Muscle of back (tissue), 11 donors: ENCODE data around the gene RIC1. TPM values are rescaled to one million over a fixed set of nuclear protein-coding genes. Genes with fewer than 3 reads are reported as not detected.
"Not testable (repeated sequence)": the region's sequence is repeated elsewhere in the genome, so short reads cannot be mapped to it uniquely, and the experiment has no call there.

Source experiments
- DNase-seq, 3 donors: peaks; one replicate each; pipeline versions ENCODE4 v3.0.0 to v3.0.0-alpha.2; 2013
- polyA plus RNA-seq, 10 donors: library from polyadenylated mRNA; unstranded; fragments of 120-200 nt; gene quantifications; one replicate each; pipeline ENCODE4 v1.2.1, GENCODE V29; 2013; ENCODE audit not compliant: insufficient read length in 10 of 10

The RIC1 gene
- polyA plus RNA-seq, 10 donors, result 14.5 to 21.8 (median 19.7) TPM

DNA sequence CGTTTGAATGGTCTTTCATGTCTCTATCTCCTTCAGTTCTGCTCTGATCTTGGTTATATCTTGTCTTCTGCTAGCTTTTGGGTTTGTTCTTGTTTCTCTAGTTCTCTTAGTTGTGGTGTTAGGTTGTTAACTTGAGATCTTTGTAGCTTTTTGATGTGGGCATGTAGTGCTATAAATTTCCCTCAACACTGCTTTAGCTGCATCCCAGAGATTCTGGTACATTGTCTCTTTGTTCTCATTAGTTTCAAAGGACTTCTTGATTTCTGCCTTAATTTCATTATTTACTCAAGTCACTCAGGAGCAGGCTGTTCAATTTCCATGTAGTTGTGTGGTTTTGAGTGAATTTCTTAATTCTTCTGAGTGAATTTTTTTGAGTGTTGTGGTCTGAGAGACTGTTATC is 33.9 kb downstream of the RIC1 start:
- DNase-seq, result not testable (repeated sequence)

DNA sequence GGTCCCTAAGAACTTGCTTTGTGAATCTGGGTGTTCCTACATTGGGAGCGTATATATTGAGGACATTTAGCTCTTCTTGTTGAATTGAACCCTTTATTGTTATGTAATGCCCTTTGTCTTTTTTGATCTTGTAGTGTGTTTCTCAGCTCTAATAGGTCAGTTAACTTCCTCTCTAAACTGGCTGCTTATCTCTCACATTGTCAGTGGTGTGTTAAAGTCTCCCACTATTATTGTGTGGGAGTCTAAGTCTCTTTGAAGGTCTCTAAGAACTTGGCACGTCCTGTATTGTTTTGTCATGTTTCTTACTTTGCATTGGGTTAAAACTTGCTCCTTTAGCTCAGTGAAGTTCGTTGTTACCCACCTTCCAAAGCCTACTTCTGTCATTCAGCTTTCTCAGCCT is 36.2 kb downstream of the RIC1 start:
- no peak for DNase-seq

DNA sequence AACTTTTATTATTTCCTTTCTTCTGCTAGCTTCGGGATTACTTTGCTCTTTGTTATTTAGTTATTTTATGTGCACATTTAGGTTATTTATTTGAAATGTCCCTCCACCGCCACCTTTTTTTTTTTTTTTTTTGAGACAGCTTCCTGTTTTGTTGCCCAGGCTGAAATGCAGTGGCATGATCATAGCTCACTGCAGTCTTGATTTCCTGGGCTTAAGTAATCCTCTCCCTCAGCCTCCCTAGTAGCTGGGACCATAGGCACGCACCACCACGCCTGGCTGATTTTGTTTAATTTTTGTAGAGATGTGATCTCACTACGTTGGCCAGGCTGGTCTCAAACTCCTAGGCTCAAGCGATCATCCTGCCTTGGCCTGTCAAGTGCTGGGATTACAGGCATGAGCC is 38.5 kb downstream of the RIC1 start:
- no peak for DNase-seq

DNA sequence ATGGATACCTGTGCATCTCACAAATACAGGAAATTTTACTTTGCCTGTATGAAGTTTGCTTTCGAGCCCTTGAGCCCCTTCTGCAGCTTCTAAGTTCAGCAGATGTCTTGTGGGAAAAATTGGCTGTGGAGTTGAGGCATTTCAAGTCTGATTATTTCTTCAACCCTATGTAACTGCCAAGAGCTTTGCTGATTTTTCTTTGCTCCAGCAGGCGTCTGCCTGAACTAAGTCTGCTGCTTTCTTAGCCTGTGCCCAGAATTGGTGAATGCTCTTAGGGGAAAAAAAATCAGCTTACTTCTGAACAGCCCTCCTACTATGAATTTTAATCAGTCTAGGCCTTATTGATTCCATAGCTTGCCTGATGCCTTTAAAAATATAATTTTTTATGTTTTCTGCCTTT is 41.2 kb downstream of the RIC1 start:
- DNase-seq, result peak in 2 of 3 donors; percentile 17 to 38

DNA sequence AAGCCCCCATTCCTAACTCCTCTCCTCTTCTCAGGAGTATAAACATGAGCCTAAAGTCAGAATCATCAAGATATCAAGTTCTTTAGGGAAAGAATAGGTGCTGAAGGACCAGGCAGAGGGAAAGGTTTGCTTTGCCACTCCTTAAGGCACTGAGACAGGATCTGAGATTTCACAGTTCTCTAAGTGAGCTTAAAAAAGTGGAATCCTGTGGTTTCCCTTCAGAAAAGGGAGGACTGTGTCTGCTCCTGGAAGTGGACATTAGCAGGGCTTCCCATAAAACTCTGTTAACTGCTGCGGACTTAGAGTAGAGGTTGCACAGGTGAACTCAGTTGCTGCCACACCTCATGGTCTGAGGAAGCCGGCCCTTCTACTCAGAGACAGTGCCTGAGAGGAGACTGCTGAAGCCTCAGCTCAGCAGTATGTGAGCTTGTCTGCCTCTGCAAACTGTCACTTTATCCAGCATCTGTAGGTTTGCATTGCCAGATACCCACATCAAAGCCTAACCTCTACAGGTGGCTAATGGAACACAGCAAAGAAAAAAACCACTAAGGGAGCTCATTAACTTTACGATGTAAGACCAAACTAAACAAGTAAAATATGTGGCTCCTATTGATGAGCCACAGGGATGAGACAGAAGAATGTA is 42.9 kb downstream of the RIC1 start:
- DNase-seq, result no peak

DNA sequence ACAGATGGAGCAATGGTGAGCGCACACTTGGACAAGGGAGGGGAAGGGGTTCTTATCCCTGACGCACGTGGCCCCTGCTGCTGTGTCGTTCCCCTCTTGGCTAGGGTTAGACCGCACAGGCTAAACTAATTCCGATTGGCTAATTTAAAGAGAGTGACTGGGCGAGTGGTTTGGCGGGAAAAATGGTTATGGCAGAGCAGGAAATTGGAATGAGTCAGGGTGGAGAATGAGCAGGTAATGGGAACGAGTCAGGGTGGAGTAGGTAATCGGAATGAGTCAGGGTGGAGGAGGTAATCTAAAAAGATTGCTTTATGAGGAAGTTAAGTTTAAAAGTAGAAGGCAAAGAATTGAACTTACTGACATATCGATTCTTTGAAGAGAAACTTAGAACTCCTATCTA is 46.1 kb downstream of the RIC1 start:
- DNase-seq, result not testable (repeated sequence)

DNA sequence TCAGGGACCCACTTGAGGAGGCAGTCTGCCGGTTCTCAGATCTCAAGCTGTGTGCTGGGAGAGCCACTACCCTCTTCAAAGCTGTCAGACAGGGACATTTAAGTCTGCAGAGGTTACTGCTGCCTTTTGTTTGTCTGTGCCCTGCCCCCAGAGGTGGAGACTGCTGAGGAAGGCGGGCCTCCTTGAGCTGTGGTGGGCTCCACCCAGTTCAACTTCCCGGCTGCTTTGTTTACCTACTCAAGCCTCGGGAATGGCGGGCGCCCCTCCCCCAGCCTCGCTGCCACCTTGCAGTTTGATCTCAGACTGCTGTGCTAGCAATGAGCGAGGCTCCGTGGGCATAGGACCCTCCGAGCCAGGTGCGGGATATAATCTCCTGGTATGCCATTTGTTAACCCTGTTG is 54.7 kb downstream of the RIC1 start:
- DNase-seq, result not testable (repeated sequence)

DNA sequence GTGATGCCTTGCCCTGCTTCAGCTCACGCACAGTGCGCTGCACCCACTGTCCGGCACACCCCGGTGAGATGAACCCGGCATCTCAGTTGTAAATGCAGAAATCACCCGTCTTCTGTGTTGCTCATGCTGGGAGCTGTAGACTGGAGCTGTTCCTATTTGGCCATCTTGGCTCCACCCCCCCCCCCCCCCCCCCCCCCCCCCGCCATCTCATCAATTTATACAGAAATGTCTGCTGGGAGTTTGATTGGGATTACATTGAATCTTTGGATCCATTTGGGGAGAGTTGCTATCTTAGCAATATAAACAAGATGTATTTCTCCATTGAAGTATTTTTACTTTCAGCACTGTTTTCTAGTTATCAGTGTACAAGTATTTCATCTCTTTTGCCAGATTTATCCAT is 55.2 kb downstream of the RIC1 start:
- peak in 1 of 3 donors; percentile 55 for DNase-seq

DNA sequence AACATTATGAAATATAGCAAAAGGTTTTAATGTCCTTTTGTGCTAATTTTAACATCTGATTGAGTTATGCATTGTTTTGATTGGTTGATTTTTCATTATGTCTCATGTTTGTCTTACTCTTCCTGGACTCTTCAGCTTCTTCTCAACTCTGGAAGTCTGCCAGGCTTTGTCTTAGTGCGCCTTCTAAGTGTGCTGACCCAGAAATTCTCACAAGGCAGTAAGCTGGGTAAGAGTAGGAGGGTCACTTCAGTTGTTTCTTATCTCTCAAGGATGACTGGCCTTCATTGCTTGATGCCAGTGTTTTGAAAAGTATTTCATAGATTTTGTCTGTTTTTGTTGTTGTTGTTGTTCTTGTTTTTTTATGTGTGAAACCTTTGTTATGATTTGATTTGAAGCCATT is 59.2 kb downstream of the RIC1 start:
- DNase-seq, result no peak

DNA sequence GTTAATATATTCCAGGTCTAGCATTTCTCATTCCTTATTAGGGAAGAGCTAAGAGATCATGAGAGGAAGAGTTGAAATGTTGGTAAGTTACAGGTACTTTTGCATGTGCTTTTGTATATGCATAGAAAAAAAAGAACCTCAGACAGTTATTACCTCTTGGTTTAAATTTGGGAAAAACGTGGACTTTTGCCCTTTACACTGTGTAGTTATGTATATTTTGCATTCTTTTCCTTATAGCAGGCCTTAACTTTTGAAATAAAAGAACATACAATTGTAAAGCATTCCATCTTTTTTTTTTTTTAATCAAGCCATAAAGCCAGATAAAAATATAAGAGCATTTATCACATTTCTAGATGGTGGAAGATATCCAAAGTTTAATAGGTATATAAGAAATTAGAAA is 61.4 kb downstream of the RIC1 start:
- no peak for DNase-seq

DNA sequence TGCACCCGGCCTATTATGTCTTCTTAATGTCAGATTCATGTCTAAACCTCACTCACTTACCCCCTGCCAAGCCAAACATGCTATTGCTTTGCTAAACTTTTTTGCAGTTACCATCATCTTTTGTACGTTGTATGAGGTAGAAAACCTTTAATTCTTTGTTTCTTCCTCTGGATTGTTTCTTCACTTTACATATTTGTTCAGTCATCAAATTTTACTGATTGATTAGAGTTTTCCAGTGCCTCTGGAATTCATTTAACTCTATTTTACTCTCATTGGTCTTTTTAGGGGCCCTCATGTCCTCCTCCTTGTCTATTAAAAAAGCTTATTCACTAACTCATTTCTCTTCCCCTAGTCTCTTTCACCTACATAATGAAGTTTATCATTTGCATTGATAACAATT is 67.0 kb downstream of the RIC1 start:
- no peak for DNase-seq

DNA sequence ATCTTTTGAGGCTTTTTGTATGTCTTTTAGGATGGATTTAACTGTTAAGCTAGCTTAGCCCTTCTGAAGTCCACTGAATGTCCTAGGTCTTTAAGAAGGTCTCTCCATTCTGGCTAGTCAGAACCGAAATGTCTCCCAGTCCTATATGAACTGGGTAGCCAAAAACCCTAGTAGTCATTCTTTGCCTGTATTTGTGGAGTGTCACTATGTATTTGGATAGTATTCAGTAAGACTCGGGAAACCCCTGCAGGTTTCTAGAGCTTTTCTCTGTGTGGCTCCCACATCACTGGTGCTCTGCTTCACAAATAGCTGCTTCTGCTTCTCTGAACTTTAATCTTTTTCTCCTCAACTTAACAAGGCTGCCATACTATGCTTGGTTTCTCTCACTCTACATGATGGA is 68.0 kb downstream of the RIC1 start:
- no peak for DNase-seq

DNA sequence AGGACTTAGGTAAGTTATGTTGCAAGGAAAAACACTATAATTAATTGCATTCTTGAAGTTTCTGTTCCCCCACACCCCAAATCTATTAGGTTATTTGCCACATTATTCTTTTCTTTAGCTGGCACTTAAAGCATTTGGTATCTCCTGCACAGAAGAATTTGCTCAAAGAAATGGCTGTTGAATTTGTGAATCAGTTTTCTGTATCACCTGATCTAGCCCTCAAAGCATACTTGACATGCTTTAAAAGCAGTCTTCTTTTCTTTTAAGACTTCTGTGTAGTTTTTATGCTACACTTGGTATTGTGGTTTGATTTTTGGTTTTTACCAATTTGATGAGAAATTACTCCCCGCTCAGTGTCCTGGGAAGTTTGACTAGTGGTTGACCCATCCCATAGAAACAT is 69.1 kb downstream of the RIC1 start:
- DNase-seq, result no peak

DNA sequence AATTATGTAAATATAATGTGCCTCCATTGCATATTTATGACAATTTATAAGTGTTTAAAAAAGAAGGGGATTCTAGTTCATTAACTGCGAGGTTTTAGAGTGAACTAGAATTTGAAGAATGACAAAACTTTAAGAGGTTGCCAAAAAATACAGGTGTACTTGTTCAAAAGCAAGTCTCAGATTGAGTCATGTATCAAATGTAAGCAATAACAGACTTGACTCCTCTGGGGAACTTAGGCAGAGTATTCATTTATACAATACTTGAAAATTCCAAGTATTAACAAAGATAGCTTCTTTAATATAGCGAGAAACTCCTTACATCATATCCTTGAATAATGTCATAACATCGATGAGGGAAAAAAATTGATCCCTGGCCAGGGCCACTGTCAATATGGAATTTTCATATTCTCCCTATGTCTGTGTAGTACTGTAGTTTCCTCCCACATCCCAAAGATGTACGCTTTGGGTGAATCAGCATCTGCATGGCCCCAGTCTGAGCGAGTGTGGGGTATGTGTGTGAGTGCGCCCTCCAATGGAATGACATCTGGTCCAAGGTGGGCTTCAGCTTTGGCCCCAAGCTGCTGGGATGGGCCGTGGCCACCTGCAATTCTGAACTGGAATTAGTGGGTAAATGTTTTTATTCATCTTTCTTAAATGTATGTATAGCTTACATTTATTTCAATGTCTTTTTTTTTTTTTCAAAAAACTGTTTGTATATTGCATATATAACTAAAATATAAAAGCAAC is 70.1 kb downstream of the RIC1 start:
- no peak for DNase-seq

DNA sequence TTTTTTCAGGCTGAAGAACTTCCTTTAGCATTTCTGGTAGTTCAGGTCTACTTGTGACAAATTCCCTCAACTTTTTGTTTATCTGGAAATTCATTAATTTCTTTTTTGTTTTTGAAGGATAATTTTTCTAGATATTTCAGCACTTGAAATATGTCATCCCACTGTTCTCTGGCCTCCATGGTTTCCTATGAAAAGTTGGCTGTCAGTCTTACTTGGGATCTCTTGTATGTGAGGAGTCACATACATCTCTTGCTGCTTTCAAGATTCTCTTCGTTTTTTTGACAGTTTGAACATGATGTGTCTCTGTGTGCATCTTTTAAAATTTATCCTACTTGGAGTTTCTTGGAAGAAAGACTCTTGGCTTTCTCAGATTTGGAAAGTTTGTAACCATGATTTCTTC is 79.5 kb downstream of the RIC1 start:
- DNase-seq, result no peak

DNA sequence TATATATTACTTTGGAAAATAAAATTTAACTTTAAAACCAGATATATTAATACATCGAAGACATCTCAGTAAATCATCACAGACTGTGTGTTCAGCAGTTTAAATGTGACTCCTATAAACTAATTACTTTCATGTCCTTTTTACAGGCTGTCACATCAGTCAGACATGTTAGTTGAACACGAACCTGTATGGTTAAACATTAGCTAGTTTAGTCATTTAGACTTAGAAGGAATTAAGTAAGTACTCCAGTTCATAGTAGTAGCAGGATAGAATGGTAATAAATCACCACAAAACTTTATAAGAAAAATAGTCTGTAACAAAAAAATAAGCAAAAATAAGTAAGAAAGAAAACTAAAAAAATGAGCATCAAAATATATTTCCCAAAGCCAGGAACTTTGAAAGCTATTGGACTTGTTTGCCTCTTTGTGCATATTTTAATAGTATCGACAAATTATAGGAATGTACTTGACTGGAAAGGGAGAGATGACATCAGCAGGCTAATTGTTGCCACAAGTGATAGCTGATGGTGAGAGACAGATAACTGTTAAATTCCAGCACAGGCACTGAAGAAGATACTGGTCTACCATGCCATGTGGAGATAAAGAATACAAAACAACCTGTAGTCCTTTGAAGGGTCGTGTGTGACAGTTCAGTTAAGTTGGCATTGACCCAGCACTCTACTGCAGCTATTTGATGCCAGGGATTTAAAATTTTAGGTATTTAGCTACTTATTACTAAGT is 83.9 kb downstream of the RIC1 start:
- DNase-seq, result no peak

DNA sequence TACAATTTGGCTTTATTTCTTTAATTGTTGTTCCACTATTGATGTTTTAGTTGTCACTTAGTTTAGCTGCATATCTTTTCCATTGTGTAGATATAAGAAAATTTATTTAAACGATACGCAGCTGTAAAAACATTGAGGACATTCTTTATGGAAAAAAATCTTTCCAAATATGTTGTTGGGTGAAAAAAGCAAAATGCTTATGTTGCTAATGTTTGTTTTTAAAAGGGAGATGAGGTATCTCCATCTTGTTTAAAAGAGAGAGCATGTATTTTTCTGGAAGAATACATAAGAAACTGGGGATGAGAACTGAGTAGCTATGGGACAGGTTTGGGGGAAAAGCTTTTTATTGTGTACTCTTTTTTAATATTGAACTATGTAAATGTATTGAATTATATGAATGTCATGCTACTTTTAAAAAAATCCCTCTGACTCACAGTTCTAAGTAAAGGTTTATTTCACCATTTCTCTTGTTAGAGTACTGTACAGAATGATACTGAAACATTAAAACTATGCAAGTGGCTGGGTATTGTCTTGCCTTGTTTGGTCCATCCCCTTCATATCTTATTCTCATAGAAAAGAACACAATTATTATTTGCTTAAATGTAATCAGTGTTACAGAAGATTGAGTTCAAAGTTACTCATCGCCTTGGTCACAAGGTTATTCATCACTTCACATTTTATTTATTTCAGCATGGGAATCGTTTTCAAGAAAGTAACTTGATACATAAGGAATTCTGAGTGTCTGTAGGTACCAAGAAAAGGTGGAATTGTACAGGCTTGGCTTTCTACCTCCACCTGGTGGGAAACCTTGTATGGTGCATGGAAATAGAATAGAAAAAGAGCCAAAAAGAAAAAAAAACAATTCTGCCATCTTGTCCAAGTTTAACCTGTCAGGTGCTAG is 85.8 kb downstream of the RIC1 start:
- DNase-seq, result no peak

DNA sequence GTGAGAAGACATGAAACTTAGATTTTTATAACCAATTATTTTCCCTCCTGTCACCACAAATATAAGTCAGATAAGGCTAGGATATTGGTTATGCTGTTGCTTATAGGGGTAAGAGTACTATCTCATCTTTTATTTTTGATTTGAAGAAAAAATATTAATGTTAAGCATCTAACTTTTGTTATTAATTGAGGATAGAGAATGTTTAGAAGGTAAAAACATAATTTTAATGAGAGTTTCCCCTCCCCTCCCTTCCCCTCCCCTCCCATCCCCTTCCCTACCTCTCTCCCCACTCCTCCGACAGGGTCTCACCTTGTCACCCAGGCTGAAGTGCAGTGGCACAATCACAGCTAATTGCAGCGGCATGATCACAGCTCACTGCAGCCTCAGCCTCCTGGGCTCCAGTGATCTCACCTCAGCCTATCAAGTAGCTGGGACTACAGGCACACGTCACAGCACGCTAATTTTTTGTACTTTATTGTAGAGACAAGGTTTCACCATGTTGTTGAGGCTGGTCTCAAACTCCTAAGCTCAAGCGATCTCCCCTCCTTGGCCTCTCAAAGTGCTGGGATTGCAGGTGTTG is 86.7 kb downstream of the RIC1 start:
- no peak for DNase-seq

DNA sequence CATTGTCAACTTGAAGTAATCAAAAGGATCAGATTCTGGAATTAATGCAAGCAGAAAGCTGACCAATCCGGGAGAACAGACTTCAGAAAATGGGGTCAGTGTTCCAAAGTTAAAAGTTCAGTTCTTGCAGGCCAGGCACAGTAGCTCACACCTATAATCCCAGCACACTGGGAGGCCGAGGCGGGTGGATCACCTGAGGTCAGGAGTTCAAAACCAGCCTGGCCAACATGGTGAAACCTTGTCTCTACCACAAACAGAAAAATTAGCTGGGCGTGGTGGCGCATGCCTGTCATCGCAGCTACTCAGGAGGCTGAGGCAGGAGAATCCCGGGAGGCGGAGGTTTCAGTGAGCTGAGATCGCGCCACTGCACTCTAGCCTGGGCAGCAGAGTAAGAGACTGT is 88.5 kb downstream of the RIC1 start:
- DNase-seq, result not testable (repeated sequence)

DNA sequence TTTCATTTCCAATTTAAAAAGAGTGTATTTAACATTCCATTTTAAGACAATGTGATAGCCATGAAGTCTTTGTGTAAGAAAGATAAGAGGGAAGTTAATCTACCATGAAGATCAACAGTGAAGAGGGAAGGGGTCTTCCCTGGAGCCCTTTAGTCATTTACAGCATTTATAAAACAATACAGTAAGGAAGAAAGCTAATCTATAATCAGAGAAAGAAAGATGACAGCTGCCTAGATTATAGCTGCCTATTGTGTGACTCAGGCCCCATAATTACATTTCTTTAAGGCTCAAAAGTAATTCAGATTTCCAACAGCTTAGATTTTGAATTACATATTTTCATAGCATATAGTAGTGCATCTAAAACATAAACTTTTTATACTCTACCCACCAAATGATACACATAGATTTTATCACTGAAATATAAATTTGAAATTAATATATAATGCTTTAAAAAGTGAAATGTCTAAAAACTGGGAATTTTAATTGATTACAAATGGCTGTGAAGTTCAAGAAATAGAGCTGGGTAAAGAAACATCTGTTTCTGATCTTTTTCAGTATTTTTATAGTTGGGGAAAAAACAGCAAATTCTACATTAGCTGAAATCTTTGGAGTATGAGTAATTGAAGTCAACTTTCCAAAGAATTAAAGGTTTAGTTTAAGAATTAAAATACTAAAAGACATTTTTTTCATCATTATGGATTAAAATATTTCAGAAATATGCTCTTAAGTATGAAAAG is 89.6 kb downstream of the RIC1 start:
- DNase-seq, result peak in 1 of 3 donors; percentile 38
